DMS 273 (cell line): ENCODE results near the gene DENND1B.

Source experiments
- DNase-seq: peaks from one replicate; lab custom pipeline; 2025; ENCODE audit not compliant: unreplicated experiment; lab: John Stamatoyannopoulos, UW

DENND1B gene

GRCh38 chr1:197686702-197687355, 88.5 kb downstream of the DENND1B start:
- no peak for DNase-seq

GRCh38 chr1:197686231-197686630, 89.0 kb downstream of the DENND1B start:
- no peak for DNase-seq

- DNase-seq, result no peak
These were observed 89.5 kb downstream of the DENND1B start for GRCh38 chr1:197685785-197686184.

GRCh38 chr1:197683895-197684553, 91.3 kb downstream of the DENND1B start:
- peak; percentile 5 for DNase-seq

- DNase-seq, result no peak
These were observed 92.0 kb downstream of the DENND1B start for GRCh38 chr1:197683280-197683679.

- DNase-seq, result no peak
These were observed 95.0 kb downstream of the DENND1B start for GRCh38 chr1:197680311-197680710.

- DNase-seq, result no peak
These were observed 97.5 kb downstream of the DENND1B start for GRCh38 chr1:197677752-197678295.

- DNase-seq, result no peak
These were observed 98.0 kb downstream of the DENND1B start for GRCh38 chr1:197677313-197677712.

GRCh38 chr1:197675583-197676208, 99.6 kb downstream of the DENND1B start:
- DNase-seq, result peak; percentile 83

GRCh38 chr1:197674286-197674685, 101.0 kb downstream of the DENND1B start:
- DNase-seq, result peak; percentile 90

GRCh38 chr1:197673292-197673691, 102.0 kb downstream of the DENND1B start:
- no peak for DNase-seq

- no peak for DNase-seq
These were observed 102.9 kb downstream of the DENND1B start for GRCh38 chr1:197672347-197672746.

GRCh38 chr1:197671920-197672319, 103.4 kb downstream of the DENND1B start:
- no peak for DNase-seq

GRCh38 chr1:197671140-197671539, 104.1 kb downstream of the DENND1B start:
- DNase-seq, result no peak

GRCh38 chr1:197666769-197667285, 108.5 kb downstream of the DENND1B start:
- no peak for DNase-seq

- no peak for DNase-seq
These were observed 110.9 kb downstream of the DENND1B start for GRCh38 chr1:197664391-197664790.

- no peak for DNase-seq
These were observed 111.9 kb downstream of the DENND1B start for GRCh38 chr1:197663162-197663953.

GRCh38 chr1:197660389-197660788, 114.9 kb downstream of the DENND1B start:
- no peak for DNase-seq

- DNase-seq, result no peak
These were observed 116.1 kb downstream of the DENND1B start for GRCh38 chr1:197659171-197659570.

GRCh38 chr1:197649188-197649587, 126.1 kb downstream of the DENND1B start:
- no peak for DNase-seq

GRCh38 chr1:197638316-197638715, 137.0 kb downstream of the DENND1B start:
- no peak for DNase-seq
